Astrocyte (in vitro differentiated cells and primary cell): ENCODE measurements around the gene MLLT10.

Experiments used
- EZH2 ChIP-seq: IDR thresholded peaks from 2 replicates; pipeline ENCODE4 v1.6.1; 2012; ENCODE audit warnings: mild to moderate bottlenecking, low read length, inconsistent platforms; ENCODE audit not compliant: insufficient read depth
- TF ChIP-seq, protein P1 (sequence below): IDR thresholded peaks from 2 replicates; pipeline ENCODE4 v1.5.1; 2011; ENCODE audit warnings: low read depth, mild to moderate bottlenecking, inconsistent platforms, low read length, moderate library complexity; ENCODE audit not compliant: insufficient read depth

DNA sequence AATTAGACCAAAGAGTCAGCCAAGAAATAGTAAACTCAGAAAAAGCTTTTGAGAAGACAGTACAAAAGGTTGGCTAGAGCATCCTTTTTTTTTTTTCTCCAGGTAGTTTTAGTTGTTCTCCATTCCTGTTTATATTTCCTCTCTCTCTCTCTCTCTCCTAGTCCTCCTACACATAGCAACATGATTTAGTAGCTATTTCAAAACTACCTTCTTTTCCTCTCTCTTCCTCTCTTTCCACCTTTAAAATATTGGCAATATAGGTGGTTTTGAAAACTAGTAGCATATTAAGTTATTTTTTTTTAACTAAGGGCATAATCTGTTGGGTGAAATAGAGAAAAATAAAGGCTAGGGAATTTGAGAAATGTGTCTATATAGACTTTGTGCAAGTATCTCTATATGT, 13.5 kb upstream of the MLLT10 start:
- TF ChIP-seq, protein P1, sequence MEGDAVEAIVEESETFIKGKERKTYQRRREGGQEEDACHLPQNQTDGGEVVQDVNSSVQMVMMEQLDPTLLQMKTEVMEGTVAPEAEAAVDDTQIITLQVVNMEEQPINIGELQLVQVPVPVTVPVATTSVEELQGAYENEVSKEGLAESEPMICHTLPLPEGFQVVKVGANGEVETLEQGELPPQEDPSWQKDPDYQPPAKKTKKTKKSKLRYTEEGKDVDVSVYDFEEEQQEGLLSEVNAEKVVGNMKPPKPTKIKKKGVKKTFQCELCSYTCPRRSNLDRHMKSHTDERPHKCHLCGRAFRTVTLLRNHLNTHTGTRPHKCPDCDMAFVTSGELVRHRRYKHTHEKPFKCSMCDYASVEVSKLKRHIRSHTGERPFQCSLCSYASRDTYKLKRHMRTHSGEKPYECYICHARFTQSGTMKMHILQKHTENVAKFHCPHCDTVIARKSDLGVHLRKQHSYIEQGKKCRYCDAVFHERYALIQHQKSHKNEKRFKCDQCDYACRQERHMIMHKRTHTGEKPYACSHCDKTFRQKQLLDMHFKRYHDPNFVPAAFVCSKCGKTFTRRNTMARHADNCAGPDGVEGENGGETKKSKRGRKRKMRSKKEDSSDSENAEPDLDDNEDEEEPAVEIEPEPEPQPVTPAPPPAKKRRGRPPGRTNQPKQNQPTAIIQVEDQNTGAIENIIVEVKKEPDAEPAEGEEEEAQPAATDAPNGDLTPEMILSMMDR: no peak
- TF ChIP-seq EZH2: no peak
